RKO (cell line): Measurements from ENCODE around the gene MYO5A.
A peak's percentile ranks its signal among the peaks of the same experiment; 100 is the strongest.

Source experiments
- DNase-seq: peaks from one replicate; pipeline ENCODE4 v3.0.0-alpha.2; 2016; ENCODE audit warnings: low spot score

Gene MYO5A

DNA sequence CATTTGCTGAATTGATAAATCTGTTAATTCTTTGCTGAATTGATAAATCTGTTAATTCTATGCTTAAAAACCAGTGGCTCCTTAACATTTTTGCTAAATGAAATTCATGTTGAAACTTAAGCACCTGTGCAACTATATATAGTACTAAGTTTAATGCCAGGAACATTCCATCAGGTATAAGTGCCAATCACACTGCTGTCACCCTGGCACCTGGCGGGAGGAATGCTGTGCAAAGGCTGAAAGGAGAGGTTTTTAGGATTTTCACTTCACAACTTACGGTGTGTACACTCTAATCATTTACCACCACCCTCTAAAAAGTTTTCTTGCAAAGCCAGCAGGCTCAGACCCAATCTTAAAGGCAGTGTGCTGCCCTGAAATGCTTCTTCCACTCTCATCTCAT, 199.5 kb downstream of the MYO5A start:
- no peak for DNase-seq

- DNase-seq, result no peak
These were observed 200.0 kb downstream of the MYO5A start for GRCh38 chr15:52328680-52329079.

GRCh38 chr15:52326756-52327155, 201.9 kb downstream of the MYO5A start:
- no peak for DNase-seq

DNA sequence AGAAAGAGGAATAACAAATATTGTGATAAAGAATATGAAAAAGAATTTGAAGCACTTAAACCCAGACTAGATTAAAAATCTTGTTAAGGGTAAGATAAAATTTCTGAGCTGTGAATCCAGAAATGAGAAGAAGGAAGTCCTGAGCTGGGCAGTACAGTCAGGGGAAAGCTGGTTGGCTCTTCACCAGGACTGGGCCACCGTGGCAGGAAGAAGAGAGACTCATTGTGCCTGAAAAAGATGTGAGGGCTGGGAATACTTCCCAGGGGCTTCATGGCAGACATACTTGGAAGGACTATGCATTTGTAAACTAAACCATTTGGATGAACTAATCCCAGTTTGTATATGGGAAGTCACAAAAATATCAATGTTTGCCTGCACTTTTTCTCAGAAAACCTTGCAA, 204.6 kb downstream of the MYO5A start:
- no peak for DNase-seq

- no peak for DNase-seq
These were observed 209.8 kb downstream of the MYO5A start for GRCh38 chr15:52318729-52319500.

DNA sequence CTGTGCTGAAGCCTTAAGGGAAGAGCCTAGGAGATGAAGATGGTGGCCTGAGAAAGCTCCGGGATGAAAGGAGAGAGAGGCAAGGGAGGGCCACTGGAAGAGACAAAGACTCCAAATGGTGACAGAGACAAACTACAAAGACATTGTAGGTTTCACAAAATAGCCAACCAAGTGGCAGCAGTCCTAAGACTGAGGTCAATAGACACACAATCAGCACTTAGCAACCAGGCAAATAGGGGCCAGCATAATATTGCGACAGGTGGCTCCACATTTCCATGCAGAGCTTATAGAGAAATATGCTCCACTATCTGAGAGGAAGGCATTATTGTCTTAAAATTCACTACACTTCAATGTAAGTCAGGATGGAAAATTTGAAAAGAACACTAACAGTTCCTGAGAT, 211.0 kb downstream of the MYO5A start:
- DNase-seq, result no peak

GRCh38 chr15:52317022-52317421, 211.7 kb downstream of the MYO5A start:
- DNase-seq, result no peak

DNA sequence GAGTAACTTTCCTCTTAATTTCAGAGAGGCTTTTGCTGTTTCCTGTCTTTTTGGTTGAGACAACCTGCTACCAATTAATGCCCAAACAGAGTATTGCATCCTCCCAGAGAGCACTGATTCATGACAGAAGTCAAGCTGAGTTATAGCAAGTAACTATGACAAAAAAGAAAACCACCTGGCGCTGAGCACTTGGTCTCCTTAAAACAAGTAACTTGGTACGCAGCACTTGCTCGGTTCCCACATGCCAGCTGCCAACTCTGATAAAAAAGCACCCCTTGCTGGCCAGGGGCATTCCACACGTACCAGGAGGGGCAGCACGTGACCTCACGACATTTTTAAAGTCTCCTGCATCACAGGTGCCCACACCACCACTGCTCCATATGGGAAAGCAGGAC, 219.5 kb downstream of the MYO5A start:
- no peak for DNase-seq

DNA sequence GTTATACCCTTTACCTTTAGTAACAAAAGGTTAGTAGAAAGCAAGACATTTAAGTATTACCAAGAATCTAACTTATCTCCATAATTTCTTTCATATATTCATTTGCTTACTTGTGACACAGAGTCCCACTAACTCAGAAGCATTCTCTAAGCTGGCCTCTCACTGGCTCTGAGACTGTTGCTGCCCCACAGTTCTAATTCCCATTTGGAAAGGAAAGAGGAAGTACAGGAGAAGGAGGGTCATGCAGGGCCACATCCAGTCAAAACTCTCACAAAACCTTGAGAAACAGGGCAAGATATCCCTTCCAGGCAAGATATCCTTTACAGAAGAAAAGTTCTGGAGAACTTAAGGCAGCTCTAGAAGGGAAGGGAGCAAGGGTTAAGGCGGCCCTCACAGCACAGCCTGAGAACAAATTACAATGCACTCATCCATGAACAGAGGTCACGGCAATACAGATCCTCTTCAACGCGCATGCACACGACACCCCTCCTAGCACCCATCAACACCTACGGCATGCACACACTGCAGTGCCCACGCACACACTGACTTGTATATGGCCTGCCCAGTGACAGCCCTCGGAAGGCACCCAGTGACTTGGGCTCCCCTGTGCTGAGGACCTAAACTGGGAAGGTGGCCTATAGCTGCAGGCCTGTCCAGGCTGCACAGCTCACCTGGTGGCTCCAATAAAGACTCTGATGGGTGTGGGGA, 220.1 kb downstream of the MYO5A start:
- DNase-seq, result no peak

DNA sequence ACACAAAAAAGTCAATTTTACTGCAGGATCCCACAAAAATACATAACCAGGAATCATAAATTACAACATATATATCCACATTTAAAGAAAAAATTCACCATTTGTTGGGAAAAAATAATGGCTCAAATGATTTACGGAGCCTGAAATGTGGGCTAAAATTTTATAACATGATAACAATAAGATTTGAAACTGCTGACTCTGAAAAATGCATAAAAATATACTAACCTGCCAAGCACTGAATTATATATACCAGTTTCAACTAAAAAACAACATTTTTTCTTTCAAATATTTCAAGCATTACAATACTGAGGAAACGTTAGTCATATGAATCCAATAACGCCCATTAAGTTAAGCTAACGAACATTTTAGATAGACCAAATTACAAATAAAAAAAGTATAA, 220.8 kb downstream of the MYO5A start:
- DNase-seq, result no peak

- peak; percentile 90 for DNase-seq
These were observed 222.4 kb downstream of the MYO5A start for GRCh38 chr15:52306270-52306669.

GRCh38 chr15:52303093-52303772, 225.4 kb downstream of the MYO5A start:
- no peak for DNase-seq

GRCh38 chr15:52301265-52301847, 227.3 kb downstream of the MYO5A start:
- no peak for DNase-seq

DNA sequence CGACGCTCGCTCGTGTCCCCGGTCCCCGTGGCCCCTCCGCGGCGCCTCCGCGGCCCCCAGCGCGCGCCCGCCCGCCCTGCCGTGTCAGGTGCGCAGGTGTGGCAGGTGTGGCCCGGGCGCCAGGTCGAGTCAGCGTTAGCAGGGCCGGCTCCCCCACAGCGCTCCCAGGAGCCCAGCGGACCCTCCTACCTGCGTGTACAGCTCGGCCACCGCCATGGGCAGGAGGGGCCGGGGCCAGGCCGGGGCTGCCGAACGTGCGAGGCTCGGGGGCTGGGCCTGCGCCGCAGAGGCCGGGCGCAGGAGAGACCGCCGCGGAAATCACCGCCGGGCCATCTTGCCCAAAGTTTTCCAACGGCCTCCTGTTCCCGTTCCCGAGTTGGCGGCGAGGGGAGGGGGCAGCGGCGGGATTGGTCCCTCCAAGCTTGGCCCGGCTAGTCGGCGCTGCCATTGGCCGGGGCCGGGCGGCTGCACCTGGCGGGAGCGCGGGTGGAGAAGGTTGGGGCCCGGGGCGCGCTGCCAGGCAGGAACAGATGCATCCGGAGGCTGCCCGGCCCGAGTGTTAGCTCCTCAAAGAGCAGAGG, 233.2 kb downstream of the MYO5A start, which contains the start of gene MYO5C:
MYO5C (minus strand) TSS at position 384 of the 581 bp plus-strand sequence; CDS start at position 216, 168 bp downstream.
- peak; percentile 54 for DNase-seq

DNA sequence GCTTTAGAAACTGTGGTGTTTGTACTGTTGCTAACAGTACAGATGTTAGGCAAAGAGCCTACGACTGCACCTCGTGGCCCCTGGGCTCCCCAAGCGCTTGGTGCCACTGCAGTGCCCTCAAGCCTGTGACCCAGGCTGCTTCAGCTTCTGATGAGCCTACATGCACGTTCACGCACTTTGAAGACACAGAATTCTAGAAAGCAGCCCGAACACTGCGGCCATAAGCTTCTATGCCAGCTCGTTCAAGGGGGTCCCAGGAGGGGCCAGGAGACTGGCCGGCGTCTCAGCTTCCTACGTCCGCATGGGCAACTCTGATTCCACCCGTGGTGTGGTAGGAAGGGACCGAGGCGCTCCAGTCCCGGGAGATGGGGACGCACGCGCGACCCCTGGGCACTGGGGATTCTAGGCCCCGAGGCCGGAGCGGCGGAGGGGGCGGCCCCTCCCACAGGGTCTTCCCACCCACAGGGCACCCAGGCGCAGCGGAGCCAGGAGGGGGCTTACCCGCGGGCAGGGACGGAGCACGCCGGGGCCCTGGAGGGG, 233.7 kb downstream of the MYO5A start:
- DNase-seq, result no peak

DNA sequence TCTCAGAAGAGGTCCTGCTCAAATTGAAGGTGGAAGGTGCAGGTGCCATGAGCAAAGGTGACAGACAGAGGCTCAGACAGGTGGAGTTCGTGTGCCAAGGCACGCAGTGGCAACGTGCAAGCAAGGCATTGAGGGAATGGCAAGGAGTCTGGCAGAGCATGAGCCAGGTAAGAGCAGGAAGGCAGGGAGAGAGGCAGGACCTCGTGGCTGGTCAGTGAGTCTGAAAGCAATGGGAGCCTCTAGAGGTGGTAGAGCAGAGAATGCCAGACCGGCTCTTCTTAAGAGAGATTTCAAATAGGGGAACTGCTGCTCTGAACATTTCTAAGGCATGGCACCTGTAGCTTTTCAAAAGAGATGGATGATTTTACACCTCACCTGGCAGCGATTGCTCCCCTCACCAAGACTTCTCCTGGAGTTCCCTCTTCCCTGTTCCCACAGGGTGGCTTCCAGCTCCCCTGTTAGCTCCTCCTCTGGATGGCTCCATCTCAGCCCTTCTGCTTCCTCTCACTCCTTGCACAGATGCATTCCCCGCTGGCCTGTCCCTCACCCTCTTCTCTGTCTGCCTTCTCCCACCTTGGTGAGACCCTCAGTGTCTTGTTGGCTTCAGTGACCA, 235.8 kb downstream of the MYO5A start:
- no peak for DNase-seq

DNA sequence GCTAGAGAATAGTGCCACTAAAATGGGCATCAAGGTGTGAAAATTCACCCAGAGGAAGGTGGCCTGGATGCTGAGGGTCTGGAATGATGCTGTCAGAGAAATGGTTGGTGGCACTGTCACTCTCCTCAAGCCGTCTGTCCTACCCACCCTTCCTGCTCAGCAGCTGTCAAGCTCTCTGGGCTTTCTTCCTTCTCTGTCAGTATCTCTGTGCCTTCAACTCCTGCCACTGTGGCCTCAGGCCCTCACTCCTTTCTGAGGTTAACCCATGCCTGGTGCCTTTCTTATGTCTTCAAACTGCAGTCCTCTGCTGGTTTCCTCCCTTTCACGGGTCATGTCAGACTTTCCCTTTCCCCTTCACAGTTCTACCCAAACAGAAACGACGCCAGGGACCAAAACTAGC, 237.5 kb downstream of the MYO5A start:
- DNase-seq, result no peak

DNA sequence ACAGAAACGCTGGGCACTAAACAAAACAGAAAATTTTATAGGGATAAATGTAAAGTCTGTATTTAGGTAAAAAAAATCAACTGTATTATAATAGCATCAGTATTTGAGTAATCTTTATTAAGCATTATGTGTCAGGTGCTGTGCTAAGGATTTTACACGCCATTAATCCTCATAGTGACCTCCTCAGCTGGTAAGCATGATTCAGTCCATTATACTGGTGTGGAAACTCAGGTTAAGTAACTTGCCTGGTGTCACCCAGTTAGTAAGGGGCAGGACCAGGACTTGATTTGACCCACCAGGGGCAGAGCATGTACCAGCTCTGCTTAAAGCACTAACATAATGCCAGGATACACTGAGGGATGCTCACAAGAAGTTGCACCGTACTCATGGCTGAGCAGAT, 237.9 kb downstream of the MYO5A start:
- no peak for DNase-seq

- DNase-seq, result no peak
These were observed 238.4 kb downstream of the MYO5A start for GRCh38 chr15:52290329-52290728.

DNA sequence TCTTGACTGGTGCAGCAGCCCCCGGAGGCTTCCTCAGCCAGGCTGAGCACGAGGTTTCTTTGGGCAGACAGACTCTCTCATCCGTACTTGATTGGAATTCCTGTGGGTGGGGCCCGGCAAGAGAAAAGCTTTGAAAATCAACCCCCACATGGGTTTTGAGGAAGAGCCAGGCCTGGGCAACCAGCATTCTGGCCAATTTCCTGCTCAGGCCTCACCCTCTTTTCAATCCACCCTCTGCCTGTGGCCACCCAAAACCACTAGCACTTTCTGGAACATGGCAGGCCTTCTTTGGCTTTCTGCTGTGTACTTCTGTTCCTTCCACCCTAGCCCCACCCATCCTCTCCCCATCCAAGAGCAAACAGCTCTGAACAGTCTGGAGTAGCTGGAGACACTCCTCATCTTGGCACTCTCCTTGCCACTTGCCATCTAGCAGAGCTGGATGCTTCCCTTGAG, 239.0 kb downstream of the MYO5A start:
- no peak for DNase-seq

GRCh38 chr15:52288986-52289385, 239.7 kb downstream of the MYO5A start:
- no peak for DNase-seq
